Tibial nerve (tissue), 3 donors: ENCODE measurements around the gene TMEM259.

Experiments used
- CTCF ChIP-seq, 5 experiments: fragments of 200-600 bp in 3 of 5; fragments of 450-650 bp in 2 of 5; sonication (generic) in 3 of 5; IDR thresholded peaks; one replicate each; pipeline ENCODE4 v1.5.1; 2016 to 2019; ENCODE audit warnings: antibody characterized with exemption in 5 of 5, mild to moderate bottlenecking in 3 of 5, moderate library complexity in 2 of 5
- POLR2A ChIP-seq, 2 donors: fragments of 450-650 bp; IDR thresholded peaks; one replicate each; pipeline ENCODE4 v1.6.1; 2017; ENCODE audit warnings: antibody characterized with exemption in 2 of 2, mild to moderate bottlenecking in 2 of 2, moderate library complexity in 2 of 2

GRCh38 chr19:1037621-1038064 lies 16.7 kb upstream of the TMEM259 start:
- TF ChIP-seq CTCF (IDR thresholded peaks at IDR 0.05) (no peak), POLR2A (IDR thresholded peaks at IDR 0.05) (no peak)
